WTC11 (cell line): ENCODE data around the gene TIMM50.

Source experiments
- CREB1 ChIP-seq: sonication (generic); formaldehyde crosslinking; IDR thresholded peaks from 2 replicates; pipeline ENCODE4 v1.8.0; 2023; ENCODE audit warnings: mild to moderate bottlenecking, missing genetic modification reagents
- CTCF ChIP-seq: fragments of 200-600 bp; IDR thresholded peaks from 2 replicates; pipeline ENCODE4 v1.8.0; 2022; ENCODE audit warnings: antibody characterized with exemption
- NFYB ChIP-seq: sonication (generic); formaldehyde crosslinking; conservative IDR thresholded peaks from 2 replicates; pipeline ENCODE4 v1.8.0; 2022; ENCODE audit warnings: low read depth, missing genetic modification reagents

GRCh38 chr19:39518458-39518857 is 37.8 kb downstream of the TIMM50 start:
- TF ChIP-seq CREB1 (CRISPR knock-in tag) (no peak), NFYB (CRISPR knock-in tag) (no peak), CTCF (no peak)
